RWPE1 (cell line): ENCODE results near the gene DDX42.
A peak's percentile ranks its signal among the peaks of the same experiment; 100 is the strongest.
"Not testable (repeated sequence)": the region's sequence is repeated elsewhere in the genome, so short reads cannot be mapped to it uniquely, and the experiment has no call there.

Experiments used
- CTCF ChIA-PET: fragments of 350-600 bp; sonication (Branson Sonifier 250); formaldehyde crosslinking; extraction: SDS; loops from one replicate; lab custom pipeline; 2021; lab: Yijun Ruan, JAX
- POLR2A ChIA-PET: fragments of 400-600 bp; formaldehyde crosslinking; extraction: SDS; loops from one replicate; lab custom pipeline; 2020; ENCODE audit warnings: antibody characterized with exemption; ENCODE audit not compliant: low non-redundant PET; lab: Yijun Ruan, JAX
- DNase-seq: peaks from one replicate; pipeline ENCODE4 v3.0.0; 2012; ENCODE audit warnings: low spot score
- H3K27ac ChIP-seq: fragments of 450-650 bp; 2 replicates; pipeline ENCODE4 v1.5.1; 2017
- TF ChIP-seq, protein P1 (sequence below): fragments of 450-650 bp; conservative IDR thresholded peaks from 2 replicates; pipeline ENCODE4 v1.5.1; 2017; ENCODE audit warnings: low read depth, mild to moderate bottlenecking

DDX42 gene

DNA sequence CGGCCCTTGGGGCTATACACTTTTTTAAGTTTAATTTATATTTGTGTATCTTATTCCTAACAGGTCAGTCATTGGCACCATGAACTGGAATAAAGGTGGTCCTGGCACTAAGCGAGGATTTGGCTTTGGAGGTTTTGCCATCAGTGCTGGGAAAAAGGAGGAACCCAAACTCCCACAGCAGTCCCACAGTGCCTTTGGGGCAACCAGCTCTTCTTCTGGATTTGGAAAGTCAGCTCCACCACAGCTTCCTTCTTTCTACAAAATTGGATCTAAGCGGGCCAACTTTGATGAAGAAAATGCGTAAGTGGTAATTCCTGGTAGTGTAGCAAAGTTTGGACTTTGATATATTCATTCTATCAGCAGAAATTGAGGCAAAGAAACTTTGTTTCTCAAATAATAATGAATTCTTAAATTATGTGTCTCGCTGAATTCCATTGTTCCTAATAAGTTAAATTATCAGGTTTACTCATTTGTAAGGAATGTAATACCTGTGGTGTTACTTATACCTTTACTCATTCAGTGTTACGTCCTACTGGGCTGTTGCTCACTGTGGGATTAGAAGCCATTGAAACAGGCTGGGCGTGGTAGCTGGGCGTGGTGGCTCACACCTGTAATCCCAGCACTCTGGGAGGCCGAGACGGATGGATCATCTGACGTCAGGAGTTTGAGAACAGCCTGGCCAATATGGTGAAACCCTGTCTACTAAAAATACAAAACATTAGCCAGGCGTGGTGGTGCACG, 13.2 kb downstream of the DDX42 start:
- peak overlapping the region; percentile 53 for H3K27ac ChIP-seq
- ChIA-PET POLR2A (no interaction called here), CTCF (interaction anchor here (0.8 kb wide), 1 partner anchor 19 kb away, joined by 3 read pairs; no protein-coding TSS in a partner anchor)
- TF ChIP-seq, protein P1, sequence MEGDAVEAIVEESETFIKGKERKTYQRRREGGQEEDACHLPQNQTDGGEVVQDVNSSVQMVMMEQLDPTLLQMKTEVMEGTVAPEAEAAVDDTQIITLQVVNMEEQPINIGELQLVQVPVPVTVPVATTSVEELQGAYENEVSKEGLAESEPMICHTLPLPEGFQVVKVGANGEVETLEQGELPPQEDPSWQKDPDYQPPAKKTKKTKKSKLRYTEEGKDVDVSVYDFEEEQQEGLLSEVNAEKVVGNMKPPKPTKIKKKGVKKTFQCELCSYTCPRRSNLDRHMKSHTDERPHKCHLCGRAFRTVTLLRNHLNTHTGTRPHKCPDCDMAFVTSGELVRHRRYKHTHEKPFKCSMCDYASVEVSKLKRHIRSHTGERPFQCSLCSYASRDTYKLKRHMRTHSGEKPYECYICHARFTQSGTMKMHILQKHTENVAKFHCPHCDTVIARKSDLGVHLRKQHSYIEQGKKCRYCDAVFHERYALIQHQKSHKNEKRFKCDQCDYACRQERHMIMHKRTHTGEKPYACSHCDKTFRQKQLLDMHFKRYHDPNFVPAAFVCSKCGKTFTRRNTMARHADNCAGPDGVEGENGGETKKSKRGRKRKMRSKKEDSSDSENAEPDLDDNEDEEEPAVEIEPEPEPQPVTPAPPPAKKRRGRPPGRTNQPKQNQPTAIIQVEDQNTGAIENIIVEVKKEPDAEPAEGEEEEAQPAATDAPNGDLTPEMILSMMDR: no peak
- DNase-seq: peak; percentile 89

GRCh38 chr17:63790057-63790456, 16.1 kb downstream of the DDX42 start:
- CTCF ChIA-PET: interaction anchor here (0.6 kb wide), 1 partner anchor 40 kb away, joined by 3 read pairs; no protein-coding TSS in a partner anchor
- TF ChIP-seq, protein P1: no peak
- POLR2A ChIA-PET: no interaction called here
- H3K27ac ChIP-seq: peak overlapping the region; percentile 45
- no peak for DNase-seq

DNA sequence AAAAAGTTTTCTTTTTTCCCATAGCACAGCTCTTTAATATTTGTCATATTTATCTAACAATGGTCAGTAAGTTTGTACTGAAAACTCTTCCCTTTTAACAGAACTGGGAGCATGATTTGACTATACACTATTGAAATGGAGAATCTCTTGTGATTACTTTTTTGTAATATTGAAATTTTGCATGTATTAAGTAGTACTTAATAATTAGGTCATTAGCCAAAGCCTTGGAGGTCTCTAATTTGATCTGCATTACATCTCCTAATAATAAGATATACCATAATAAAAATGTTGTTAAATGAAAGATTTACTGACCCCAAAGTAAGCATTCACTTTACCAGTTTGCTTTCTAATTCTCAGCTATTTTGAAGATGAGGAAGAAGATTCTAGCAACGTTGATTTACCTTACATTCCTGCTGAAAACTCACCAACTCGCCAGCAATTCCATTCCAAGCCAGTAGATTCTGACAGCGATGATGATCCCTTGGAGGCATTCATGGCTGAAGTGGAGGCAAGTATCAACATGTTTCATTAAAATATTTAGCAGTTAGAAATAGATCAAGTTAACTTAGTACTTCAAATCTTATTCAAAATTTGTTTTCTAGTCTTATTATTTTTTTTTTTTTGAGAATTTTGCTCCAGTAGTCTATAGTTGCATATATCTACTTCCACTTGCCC, 18.2 kb downstream of the DDX42 start:
- H3K27ac ChIP-seq: peak overlapping the region; percentile 47
- peak; percentile 51 for DNase-seq
- ChIA-PET CTCF (interaction anchor here (0.6 kb wide), 1 partner anchor 18 kb away, joined by 3 read pairs; the partner anchor contains the start of gene DDX42), POLR2A (no interaction called here)
- TF ChIP-seq, protein P1: no peak

DNA sequence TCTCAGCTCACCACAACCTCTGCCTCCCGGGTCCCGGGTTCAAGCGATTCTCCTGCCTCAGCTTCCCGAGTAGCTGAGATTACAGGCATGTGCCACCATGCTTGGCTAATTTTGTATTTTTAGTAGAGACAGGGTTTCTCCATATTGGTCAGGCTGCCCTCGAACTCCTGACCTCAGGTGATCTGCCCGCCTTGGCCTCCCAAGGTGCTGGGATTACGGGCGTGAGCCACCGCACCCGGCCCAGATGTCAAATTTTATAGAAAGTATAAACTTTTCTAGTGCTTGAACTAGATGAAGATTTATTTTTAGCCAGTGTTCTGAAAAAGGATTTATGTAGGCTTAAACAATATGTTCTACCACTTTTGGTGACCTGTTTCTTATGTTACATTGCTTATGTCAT, 22.4 kb downstream of the DDX42 start:
- DNase-seq, POLR2A ChIA-PET, H3K27ac ChIP-seq, CTCF ChIA-PET: not testable (repeated sequence)

DNA sequence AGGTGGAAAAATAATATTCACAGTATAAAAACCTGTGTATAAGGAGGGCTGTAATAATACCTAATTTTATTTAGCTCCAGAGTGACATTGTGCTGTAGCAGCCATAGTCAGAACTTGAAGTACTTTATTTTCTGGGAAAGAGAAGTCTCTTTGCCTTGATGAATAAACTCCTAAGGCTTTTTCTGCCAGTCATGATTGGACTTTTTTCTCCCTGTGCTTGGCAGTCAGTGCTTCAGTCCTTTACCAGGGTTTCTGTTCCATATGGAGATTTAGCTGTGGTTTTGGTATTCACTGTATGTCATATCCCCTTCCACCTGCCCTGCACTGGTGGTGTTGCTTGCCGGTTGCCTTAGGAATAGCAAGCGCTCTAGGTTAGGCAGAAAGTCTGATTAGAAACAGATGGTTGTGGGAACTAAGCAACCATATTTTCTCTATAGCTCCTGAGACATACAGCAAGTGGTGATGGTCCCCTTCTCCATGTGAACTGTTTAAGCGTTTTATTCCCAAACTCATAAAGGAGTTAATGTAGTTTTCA, 24.7 kb downstream of the DDX42 start:
- H3K27ac ChIP-seq: no peak overlapping the region
- POLR2A ChIA-PET: no interaction called here
- DNase-seq: no peak
- TF ChIP-seq, protein P1: no peak
- CTCF ChIA-PET: interaction anchor here (0.7 kb wide), 1 partner anchor 104 kb away, joined by 5 read pairs; no protein-coding TSS in a partner anchor

DNA sequence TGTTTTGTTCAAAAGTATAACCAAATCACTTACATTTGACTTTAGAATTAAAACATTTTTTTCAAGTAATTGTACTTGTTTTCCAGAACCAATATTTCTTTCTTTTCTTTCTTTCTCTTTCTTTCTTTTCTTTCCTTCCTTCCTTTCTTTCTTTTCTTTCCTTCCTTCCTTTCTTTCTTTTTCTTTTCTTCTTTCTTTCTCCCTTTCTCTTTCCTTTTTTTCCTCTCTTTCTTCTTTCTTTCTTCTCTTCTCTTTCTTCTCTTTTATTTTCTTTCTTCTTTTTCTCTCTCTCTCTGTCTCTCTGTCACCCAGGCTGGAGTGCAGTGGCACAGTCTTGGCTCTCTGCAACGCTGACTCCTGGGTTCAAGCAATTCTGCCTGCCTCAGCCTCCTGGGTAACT, 26.8 kb downstream of the DDX42 start:
- CTCF ChIA-PET: interaction anchor here (0.7 kb wide), 1 partner anchor 12 kb away, joined by 3 read pairs; no protein-coding TSS in a partner anchor
- H3K27ac ChIP-seq: no peak overlapping the region
- DNase-seq: no peak
- POLR2A ChIA-PET: no interaction called here
- TF ChIP-seq, protein P1: no peak
